Pons (tissue), 1 donor: ENCODE results near the gene KRT80.

ENCODE experiments used
- DNase-seq: peaks from one replicate; pipeline ENCODE4 v3.0.0-alpha.2; 2016; ENCODE audit warnings: low spot score

Gene KRT80

DNA sequence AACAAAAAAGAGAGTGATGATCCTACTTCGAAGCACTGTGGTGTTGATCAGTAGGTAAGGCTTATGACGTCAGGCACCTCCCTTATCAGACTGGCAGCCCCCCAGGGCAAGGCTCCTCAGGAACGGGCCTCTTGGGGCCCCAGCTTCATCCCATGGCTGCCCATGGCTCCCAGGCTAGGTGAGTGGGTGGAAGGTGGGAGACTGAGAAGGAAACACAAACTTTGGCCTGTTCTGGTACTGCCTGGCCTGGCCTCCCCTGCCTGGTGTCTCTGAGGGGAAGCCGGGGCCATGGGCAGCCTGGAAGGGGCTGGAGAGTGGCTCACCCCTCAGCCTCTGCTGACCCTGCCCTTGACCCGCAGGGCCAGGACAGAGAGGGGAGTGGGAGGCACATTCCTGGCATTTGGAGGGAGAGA, 38.9 kb downstream of the KRT80 start:
- no peak for DNase-seq

DNA sequence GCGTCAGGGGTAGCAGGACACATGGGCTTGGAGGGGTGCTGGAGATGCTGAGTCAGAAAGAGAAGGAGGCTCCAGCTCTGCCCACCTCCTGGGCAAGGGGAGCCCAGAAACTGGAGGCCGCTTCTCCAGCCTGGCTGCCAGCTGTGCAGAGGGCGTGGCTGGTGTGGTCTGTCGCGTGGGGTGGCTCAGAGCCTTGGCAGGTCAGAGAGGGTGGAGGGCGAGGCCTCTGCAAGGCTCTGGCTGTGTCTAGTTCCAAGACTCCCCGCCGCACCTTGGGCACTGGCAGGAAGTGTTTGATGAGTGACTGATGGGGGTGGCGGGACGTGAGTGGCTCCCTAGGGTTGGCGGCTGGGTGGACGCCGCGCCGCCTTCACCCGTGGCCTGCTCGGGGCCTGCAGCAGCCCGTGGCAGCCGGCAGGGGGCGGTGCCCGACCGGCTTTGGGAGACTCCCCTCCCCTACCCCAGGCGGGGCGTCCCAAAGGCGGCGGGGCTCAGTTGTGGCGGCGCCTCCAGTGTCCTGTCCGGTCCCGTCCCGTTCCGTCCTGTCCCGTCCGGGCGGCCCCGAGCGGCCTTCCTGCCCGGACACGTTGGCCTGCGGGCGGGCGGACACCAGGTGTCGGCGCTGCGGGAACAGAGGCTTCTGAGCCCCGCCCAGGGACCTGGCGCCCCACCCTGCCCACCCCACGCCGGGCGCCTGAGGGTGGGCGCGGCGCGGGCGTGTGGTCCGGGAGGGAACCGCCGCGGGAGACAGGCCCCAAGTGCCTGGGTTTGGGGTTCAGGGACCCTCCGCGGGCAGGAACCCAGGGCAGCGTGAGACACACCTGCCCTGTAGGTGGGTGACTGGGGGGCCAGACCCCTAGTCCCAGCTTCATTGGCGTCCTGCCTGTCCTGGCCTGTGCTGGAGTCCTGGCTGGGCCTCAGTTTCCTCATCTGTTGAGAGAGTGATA, 39.7 kb downstream of the KRT80 start:
- peak; percentile 22 for DNase-seq

DNA sequence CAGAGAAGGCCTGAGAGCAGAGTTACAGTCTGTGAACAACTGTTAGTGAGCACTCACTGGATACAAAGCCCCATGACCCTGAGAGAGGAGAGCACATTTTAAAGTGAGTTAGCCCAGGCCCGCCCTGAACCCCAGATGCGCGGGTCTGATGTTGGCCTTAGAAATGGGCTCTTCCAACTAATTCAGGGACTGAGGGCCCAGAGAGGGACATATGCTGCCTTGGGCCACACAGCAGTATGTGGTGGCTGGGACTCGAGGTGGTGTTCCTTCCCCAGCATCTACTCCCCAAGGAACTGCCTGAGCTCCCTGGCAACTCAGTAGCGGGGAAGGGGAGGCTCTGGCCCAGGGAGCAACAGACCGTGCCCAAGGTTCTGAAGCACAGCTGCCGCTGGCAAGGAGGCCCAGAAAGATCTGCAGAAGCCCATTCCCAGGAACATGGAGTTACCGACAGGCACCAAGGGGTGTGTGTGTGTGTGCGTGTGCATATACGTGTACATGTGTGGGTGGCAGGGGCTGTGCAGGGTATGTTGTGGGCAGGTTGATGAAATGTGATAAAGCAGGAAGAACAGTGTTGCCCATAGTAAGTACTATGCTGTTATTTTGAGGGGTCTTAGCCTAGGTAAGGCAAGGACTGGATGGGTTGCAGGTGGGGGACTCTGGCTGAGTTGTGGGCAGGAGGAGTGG, 40.5 kb downstream of the KRT80 start:
- DNase-seq: no peak

DNA sequence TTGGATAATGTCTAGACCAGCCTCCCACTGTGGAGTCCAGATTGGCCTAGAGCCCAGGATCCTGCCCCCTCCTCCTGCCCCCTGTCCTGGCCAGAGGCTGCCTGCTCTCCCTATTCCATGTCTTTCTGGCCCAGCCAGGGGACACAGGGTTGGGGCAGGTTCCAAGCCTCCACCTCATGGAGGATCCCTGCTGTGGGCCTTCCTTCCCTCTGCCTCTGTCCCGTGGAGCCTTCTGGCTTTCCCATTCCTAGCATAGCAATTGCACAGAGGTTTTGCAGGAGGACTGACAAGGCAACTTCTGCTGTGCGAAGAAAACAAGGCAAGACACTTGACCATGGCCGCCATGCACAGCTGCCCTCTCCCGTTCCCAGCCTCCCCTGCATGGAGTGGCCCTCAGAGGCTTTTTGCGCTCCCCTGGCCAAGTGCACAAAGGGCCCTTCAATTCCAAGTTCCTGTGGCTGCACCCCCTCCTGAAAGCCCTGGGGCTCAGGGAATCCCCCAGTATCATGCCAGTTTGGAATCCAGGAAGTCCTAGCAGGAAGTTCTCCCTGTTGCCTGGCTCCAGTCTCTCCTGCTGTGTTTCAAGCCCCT, 42.1 kb downstream of the KRT80 start:
- no peak for DNase-seq

DNA sequence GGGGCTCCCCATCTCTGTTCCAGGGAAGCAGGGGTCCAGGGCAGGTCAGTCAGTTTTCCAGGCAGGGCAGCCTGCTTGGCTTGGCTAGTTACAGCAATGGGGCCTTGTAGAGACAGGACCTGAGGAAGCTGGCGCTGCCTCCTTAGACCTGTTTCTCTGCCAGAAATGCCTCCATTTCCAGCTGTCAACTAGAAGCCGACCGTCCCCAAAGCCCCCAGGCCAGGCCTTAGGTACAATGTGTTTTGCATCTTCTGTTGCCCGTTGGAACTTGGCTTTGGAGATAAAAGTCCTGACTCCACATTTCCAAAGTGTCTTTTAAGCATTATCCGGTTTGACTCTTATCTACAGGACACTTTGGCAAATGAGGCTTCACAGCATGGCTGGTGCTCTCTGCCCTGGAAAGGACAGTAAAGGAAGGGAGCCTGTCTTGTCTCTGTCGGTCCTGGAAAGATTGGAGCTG, 42.6 kb downstream of the KRT80 start:
- no peak for DNase-seq

DNA sequence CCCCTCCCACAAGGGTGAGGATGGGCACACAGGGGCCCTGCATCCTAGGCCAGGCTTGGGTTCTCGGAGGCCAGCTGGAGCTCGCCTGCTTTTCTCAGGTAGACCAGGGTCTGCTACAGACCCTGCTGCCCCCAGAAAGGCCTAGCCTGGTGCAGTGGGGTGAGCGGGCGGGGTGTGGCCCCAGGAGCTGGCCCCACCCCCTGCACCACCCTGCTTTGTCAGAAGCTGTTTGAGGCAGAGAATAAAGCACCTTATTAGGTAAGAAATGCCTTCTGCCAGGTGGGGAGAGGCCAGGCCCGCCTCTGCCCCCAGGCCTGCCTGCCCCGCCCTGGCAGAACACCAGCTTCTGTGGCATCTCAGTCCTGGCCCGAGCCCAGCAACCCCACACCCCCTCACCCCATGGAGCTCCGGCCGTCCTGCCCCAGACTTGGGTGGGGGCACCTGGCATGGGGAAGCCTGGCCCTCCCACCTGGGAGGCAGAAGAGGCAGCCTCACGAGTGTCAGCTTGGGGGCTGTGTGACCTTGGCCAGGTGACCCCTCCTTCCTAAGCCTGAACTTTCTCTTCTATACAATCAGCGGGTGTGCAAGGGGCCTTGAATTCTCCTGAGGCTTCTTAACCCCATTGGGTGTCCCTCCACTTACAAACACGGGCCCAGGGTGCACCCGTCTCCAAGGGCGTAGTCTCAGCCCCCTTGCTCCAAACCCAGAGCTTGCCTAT, 43.2 kb downstream of the KRT80 start:
- DNase-seq: no peak

DNA sequence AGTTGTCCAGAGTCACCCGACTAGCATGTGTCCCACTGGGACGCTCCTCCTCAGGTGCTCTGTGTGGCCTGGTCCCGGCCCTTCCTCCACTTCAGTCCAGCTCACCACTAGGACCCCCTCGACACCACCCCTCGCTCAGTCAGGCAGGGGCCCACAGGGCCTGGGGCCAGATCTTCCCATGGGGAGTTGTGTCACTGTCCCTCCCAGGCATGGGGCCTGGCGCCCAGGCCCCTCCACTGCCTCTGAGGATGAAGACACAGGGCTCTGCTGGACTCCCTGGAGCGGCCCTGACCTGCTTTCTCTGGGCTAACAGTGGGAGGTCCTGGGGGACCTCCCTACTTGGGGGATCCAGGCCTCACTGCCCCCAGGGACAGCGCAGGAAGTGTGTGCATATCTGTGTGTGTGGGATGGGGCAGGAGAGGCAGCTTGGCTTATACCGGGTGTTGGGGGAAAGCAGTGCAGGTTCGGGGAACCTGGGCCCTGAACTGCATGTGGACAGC, 43.8 kb downstream of the KRT80 start:
- no peak for DNase-seq

DNA sequence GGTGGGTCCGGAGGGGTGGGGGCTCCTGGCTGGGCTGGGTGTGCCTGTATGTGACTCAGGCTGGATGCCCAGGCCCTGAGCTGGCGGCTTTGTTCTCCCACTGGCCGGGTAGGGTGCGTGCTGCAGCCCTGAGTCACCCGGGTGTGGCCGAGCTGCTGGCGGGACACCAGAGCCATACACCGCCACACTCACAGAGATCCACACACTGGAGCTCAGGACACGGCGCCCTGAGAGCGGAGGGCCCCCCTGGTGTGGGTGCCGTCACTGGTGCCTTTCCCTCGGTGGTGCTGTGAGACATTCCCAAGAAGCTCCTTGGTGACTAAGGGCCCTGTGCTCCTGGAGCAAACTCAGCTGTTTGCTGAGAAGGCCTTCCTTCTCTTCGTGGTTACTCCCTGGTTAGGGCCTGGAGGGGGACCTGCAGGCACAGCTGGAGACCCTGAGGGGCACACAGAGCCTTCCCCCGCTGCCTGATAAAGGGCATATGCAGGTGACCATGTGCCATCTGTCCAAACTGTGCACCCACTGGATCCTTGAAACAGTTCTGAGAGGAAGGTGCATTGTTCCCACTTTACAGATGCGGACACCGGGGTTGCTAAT, 44.3 kb downstream of the KRT80 start:
- no peak for DNase-seq

DNA sequence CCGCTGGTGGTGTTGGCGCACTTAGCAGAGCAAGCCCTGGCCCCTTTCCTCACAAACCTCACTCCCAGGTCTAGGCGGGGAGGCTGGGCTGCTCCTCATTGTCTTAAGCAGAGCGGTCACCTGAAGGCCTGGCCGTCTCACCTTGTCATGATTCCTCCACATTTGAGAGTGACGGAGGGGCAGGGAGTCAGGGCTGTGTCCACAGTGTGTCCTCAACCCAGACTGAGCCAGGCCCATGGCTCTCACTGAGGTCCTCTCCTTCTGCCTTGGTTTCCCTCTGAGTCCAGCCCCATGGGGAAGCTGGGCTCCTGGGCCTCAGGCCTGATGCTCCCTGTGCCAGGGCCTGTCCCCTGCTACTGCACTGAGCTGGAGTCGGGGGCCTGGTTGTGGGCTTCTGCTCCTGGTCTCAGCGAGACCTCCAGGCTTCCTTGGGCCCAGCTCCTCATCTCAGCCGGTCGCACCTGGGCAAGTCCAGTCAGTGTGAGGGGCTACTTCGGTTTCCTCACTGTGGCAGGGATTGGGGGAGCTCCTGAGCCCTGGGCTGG, 44.9 kb downstream of the KRT80 start:
- DNase-seq: no peak

DNA sequence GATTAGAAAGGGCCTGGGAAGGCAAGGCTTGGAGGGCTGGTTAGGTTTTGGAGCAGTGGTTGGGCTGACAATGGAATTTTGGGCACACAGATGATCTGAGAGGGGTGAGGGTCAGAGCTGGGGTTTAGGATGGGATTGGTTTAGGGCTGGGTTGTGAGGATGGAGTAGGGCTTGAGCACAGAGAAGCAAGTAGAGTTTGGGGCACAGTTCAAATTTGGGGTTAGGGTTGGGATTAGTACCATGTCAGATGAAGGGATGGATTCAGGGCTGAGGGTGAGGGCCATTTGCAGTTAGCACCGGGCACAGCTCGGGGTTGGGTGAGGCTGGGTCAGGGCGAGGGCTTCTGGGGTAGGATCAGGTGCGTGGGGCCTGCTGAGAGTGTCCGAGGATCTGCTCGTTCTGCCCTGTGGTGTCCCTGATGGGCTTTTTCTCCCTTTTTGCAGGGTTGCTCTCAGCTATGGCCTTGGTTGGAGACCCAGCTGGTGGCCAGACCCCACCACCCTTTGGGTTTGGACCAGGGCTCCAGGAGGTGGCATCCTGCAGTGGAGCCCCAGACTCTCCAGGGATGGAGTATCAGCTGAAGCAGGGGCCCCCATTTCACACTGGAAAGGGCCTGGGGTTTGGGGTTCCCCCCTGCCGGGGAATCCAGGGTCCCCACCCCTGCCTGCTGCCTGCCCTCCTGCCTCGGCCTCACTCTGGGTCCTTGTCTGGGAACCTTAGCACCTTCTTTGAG, 45.6 kb downstream of the KRT80 start:
- no peak for DNase-seq

DNA sequence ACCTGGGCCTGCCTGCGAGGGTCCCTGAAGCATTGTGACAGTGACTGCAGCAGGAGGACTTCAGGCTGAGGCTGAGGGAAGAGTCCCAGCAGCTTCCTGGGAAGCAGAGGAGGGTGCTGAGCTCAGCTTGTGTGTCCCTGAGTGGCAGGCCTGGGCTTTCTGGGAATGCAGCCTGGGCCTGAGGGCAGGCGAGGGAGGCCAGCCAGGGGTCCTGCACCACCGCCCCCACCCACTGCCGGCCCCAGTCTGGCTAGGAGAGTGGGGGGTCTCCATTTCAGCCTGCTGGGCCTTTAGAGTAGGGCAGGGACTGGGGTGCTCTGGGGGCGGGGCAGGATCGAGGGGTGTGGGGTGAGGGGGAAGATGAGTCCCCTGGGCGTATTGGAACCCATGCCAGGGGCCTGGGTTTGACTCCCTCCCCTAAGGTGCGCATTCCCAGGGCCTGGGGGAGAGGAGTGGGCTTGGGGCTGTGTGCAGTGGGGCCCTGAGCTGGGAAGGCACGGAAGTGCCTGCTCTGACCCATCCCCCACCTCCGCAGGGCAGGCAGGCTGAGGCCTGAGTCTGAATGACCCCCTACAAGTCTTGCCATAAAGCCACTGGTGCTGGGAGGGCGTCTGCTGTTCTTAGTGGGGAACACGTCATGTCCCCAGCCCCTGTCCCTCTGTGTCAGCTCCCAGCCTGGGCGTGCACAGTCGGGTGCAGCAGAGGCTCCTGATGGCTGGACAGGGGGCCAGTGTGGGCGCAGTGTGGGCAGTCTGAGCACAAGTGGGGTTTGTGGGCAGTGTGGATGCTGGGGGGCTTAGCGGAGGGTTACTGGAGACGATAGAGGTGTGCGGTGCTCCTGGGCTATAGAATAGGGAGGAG, 46.4 kb downstream of the KRT80 start:
- DNase-seq: no peak

DNA sequence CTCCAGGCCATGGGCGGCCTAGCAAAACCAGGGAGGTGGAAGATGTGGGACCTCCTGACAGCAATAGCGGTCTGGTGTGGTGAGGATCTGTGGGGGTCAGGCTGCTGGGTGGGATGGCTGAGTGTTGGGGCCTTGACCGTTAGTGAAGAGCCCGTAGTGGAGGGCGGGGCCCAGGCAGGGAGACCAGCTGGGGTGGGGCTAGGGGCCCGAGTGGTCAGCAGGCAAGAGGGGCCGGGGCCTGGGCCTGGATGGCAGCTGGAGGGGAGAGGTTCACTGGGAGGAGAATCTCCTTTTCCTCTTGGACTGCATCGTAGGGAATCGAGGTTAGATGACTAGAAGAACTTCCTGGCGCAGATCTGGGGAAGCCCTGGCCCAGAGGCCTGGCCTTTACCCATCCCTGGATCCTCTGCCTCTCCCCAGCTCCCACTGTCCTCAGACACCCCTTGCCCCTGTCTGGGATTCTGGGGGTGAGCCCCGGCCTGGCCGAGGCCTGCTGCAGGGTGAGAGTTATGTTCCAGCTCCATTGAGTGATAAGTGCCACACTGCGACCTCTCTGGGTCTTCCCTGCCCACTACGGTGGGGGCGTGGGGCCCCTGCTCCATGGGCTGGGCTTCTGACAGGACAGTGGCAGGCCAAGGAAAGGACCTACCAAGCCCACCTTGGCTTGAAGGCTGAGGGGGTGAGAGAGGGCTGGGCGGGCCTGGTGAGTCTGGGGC, 47.1 kb downstream of the KRT80 start:
- DNase-seq: no peak

DNA sequence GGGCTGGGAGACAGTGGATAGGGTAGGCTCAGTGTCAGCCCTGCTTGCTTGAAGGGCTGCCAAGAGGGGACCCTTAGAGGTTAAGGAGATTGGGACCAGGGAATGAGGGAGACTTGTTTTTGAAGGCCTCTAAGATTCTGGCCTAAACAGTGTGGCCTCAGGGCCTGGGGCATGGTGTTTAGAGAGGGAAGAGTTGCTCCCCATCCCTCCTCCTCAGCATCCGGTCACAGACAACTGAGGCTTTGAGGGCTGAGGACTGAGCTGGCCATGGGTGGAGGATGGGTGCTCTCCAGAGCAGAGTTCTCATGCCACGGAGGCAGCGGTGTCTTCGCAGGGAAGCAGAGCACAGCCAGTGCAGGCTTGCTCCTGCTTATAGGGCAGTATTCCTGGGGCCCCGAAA, 49.4 kb downstream of the KRT80 start:
- no peak for DNase-seq

DNA sequence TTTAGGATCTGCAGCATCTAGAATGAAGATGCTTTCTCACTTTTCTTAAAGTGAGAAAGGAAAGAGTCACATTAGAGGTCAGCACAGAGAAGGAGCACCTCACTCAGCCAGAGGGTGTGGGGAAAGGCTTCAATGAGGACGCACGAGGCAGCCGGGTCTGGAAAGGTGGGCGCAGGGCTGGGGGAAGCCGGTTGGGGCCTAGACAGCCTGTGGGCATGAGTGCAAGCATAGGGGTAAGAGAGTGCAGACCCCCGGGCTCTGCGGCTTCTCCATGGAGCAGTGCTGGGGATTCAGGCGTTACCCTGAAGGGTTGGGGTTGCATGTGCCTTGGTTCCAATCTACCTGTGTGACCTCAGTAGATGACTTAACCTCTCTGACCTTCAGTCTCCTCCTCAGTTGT, 49.9 kb downstream of the KRT80 start:
- DNase-seq: no peak

DNA sequence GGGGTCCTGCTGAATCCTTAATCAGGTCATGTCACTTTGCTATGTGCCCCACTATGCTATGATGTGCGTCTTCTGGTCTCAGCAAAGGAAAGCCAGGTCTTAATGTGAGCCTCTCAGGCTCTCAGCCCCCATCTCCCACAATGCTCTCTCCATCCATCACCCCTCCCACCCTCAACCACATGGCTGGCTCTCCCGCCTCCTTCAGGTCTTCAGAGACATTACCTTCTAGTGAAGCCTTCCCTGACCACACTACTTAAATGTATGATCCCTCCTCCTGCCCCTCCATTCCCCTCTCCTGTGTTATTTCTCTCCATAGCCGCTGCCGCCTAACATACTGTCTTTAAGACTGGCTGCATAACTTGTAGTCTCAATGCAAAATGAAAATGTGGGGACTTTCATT, 50.5 kb downstream of the KRT80 start:
- no peak for DNase-seq

DNA sequence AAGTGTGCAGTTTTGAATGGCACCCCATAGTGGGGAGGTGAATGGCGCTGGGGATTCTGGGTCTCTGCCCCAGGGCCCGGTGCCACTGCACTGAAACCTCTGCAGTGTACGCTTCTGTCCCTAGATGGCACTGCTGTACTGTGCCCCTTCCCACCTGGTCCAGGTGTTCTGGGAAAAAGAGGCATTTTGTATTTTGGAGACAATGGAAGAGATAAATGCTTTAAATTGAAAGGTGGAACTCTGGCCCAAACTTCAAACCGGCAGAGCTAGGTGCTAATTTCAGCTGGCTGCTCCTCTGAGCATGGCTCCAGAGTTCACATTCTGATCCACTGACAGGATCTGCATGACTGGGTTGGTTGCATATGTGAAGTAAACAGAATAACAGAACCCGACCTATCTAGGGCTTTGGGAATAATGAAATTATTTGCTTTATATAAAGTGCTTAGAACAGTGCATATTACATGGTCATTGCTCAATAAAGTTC, 52.2 kb downstream of the KRT80 start:
- DNase-seq: no peak

DNA sequence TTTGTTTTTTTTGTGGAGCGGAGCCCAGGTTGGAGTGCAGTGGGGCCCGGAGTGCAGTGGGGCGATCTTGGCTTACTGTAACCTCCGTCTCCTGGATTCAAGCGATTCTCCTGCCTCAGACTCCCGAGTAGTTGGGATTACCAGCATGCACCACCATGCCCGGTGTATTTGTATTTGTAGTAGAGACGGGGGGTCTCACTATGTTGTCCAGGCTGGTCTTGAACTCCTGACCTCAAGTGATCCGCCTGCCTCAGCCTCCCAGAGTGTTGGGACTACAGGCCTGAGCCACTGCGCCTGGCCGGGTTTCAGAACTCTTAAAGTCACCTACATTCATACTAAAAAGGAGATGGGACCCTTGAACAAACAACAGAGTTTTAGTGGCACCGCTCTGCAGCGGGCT, 52.7 kb downstream of the KRT80 start:
- no peak for DNase-seq

DNA sequence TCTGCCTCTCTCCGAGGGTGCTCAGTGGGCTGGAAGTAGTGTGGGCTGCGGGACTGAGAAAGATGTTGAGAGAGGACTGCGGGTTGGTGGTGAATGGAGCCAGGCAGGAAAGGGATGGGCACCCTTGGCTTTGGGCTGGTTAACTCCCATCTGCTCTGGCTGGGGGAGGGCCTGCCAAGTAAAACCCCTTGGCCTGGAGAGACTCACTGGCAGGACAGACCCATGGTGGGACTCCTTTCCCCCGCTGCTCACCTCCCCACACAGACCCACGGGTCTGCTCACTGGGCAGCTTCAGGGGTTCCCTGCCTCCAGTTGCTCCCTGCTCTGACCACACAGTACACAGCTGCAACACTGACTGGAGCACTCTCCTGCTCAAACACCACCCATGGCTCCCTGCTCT, 54.1 kb downstream of the KRT80 start:
- no peak for DNase-seq

DNA sequence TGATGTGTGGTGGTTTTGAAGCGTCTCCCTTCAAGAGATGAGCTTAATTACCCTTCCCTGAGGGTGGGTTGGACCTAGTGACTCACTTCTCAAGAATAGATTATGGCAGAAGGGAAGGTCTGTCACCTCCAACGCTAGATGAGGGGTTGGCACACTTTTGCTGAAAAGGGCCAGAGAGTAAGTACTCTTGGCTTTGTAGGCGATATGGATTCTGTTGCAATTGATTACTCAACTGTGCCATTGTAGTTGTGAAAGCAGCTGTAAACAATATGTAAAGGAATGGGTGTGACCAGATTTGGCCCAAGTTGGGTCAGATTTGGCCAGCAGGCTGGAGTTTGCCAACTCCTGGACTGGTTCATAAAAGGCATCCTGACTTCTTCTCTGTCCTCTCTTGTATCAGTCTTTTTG, 59.1 kb downstream of the KRT80 start:
- DNase-seq: no peak
